Measurements from ENCODE around the gene NDUFAB1. TPM values are rescaled to one million over a fixed set of nuclear protein-coding genes. Genes with fewer than 3 reads are reported as not detected.
A peak's percentile ranks its signal among the peaks of the same experiment; 100 is the strongest.

NDUFAB1 gene
- total RNA-seq, 2 experiments from 2014 or later, result 23.0 to 28.3 TPM

DNA sequence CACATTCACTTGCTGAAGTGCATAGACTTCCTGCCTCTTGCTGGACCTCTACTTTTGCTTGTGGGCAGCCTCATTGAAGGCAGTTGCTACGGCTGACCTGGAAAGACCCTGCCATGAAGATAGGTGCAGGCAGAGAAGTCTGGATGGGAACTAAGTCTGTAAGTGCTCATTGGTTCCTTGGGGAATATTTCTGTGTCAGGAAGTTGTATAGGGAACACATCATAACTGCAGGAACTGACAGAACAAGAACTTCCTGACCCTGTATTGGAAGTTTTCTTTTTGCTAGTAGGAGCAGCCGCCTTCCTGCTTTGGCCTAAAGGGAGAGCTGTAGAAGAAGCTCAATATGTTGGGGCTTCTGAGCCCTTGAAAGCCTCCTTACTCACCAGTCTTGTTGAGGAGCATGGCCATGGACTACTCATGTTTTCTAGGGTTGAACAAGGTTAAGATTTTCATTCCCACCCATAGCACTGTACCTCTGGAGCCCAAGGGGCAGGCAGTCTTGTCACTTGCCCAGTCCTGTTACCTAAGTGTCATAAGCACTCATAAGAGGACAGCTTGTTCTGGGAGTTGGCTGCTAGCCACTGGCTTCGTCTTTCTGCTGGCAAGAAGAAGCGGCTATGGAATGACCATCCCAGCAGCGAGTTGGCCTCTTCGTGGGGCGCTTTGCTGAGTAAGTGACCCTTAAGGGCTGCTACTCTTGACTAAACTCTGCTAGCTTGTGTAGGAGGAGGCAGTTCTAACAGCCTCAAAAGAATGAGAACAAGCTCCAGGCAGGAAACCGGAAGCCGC lies 31.3 kb downstream of the NDUFAB1 start:
- Mint-ChIP-seq H3K27me3 (no peaks in the 10 kb centered on the region), H3K27ac (no peak overlapping the region), H3K4me3 (no peak overlapping the region), H3K36me3 (ENCODE audit: low read depth) (peaks cover 91% of the 10 kb centered on the region), H3K9me3 (no peaks in the 10 kb centered on the region), H3K4me1 (ENCODE audit: low read depth) (peaks cover 7% of the 10 kb centered on the region)
- ChIA-PET POLR2A (no interaction called here), CTCF (no interaction called here)
- ATAC-seq (ENCODE audit: poor library complexity) (no peak), DNase-seq (no peak)
- TF ChIP-seq, protein P1, sequence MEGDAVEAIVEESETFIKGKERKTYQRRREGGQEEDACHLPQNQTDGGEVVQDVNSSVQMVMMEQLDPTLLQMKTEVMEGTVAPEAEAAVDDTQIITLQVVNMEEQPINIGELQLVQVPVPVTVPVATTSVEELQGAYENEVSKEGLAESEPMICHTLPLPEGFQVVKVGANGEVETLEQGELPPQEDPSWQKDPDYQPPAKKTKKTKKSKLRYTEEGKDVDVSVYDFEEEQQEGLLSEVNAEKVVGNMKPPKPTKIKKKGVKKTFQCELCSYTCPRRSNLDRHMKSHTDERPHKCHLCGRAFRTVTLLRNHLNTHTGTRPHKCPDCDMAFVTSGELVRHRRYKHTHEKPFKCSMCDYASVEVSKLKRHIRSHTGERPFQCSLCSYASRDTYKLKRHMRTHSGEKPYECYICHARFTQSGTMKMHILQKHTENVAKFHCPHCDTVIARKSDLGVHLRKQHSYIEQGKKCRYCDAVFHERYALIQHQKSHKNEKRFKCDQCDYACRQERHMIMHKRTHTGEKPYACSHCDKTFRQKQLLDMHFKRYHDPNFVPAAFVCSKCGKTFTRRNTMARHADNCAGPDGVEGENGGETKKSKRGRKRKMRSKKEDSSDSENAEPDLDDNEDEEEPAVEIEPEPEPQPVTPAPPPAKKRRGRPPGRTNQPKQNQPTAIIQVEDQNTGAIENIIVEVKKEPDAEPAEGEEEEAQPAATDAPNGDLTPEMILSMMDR (IDR thresholded peaks at IDR 0.05), result no peak
- H3K4me3 ChIP-seq (ENCODE audit: low read length), result no peak overlapping the region
- H3K27ac ChIP-seq (ENCODE audit: low read depth in 1 of 2, low read length in 2 of 2), result no peak overlapping the region
- intact Hi-C loops (cut with DNase I, micrococcal nuclease), result no loop called here
- no peaks in the 10 kb centered on the region for H3K9me3 ChIP-seq (ENCODE audit: control insufficient read depth in 1 of 2, insufficient read depth in 1 of 2, low read length in 2 of 2)
- H3K36me3 ChIP-seq (ENCODE audit: insufficient read depth, low read length), result peaks cover 87% of the 10 kb centered on the region
- no peaks in the 10 kb centered on the region for H3K4me1 ChIP-seq (ENCODE audit: insufficient read depth, low read length)
- H3K27me3 ChIP-seq (ENCODE audit: control insufficient read depth in 1 of 2, insufficient read depth in 2 of 2, low read length in 2 of 2), result no peaks in the 10 kb centered on the region

DNA sequence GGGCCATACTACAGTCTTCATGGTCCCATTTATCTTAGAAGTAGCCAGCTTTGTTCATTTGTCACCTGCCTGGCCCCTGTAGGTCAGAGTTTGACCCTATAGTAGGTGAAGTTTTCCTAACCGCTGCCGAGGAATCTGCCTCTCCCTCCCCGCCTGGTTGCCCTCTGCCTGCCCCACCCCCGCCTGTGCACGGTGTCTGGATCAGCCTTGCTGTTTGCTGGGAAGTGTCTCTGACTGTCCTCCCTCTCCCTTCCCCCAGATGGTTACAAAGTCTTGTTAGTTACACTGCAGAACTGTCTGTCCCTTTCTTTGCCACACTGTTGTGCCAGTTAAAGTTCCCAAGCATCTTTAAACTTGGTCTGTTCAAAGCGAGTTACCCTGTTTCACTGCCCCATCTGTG lies 32.9 kb downstream of the NDUFAB1 start:
- ChIA-PET POLR2A (no interaction called here), CTCF (no interaction called here)
- no peak for ATAC-seq (ENCODE audit: poor library complexity)
- Mint-ChIP-seq H3K36me3 (ENCODE audit: low read depth) (peaks cover 93% of the 10 kb centered on the region), H3K27me3 (no peaks in the 10 kb centered on the region), H3K4me1 (ENCODE audit: low read depth) (peaks cover 20% of the 10 kb centered on the region), H3K9me3 (no peaks in the 10 kb centered on the region), H3K27ac (no peak overlapping the region), H3K4me3 (no peak overlapping the region)
- TF ChIP-seq, protein P1 (IDR thresholded peaks at IDR 0.05), result no peak
- Histone ChIP-seq H3K27ac (ENCODE audit: low read depth in 1 of 2, low read length in 2 of 2) (no peak overlapping the region), H3K4me1 (ENCODE audit: insufficient read depth, low read length) (peaks cover 7% of the 10 kb centered on the region), H3K36me3 (ENCODE audit: insufficient read depth, low read length) (peaks cover 84% of the 10 kb centered on the region), H3K27me3 (ENCODE audit: control insufficient read depth in 1 of 2, insufficient read depth in 2 of 2, low read length in 2 of 2) (no peaks in the 10 kb centered on the region), H3K4me3 (ENCODE audit: low read length) (no peak overlapping the region), H3K9me3 (ENCODE audit: control insufficient read depth in 1 of 2, insufficient read depth in 1 of 2, low read length in 2 of 2) (no peaks in the 10 kb centered on the region)
- intact Hi-C loops (cut with DNase I, micrococcal nuclease), result no loop called here
- no peak for DNase-seq

DNA sequence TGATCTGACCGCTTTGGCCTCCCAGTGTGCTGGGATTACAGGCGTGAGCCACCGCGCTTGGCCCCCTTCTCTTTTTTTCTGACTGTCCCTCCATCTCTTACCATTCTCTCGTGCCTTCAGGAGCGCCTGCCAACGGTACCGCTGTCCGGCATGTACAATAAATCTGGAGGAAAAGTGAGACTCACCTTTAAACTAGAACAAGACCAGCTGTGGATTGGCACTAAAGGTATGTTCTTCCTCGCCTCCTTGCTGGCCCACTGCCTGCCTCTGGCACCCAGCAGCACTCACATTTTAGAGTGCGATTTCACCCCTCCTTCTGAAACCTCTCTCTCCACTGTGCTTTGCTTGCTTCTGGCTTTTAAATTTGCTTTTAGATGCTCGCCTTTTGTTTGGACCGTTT lies 33.6 kb downstream of the NDUFAB1 start:
- CTCF ChIA-PET, result no interaction called here
- no peak overlapping the region for H3K4me3 ChIP-seq (ENCODE audit: low read length)
- Mint-ChIP-seq H3K27ac (no peak overlapping the region), H3K36me3 (ENCODE audit: low read depth) (peaks cover 90% of the 10 kb centered on the region), H3K9me3 (no peaks in the 10 kb centered on the region), H3K27me3 (no peaks in the 10 kb centered on the region), H3K4me3 (peak overlapping the region; percentile 7), H3K4me1 (ENCODE audit: low read depth) (peaks cover 23% of the 10 kb centered on the region)
- H3K27ac ChIP-seq (ENCODE audit: low read depth in 1 of 2, low read length in 2 of 2), result no peak overlapping the region
- POLR2A ChIA-PET, result no interaction called here
- no peaks in the 10 kb centered on the region for H3K9me3 ChIP-seq (ENCODE audit: control insufficient read depth in 1 of 2, insufficient read depth in 1 of 2, low read length in 2 of 2)
- no peaks in the 10 kb centered on the region for H3K27me3 ChIP-seq (ENCODE audit: control insufficient read depth in 1 of 2, insufficient read depth in 2 of 2, low read length in 2 of 2)
- ATAC-seq (ENCODE audit: poor library complexity), result no peak
- H3K4me1 ChIP-seq (ENCODE audit: insufficient read depth, low read length), result peaks cover 9% of the 10 kb centered on the region
- H3K36me3 ChIP-seq (ENCODE audit: insufficient read depth, low read length), result peaks cover 78% of the 10 kb centered on the region
- no peak for DNase-seq
- TF ChIP-seq, protein P1 (IDR thresholded peaks at IDR 0.05), result no peak
- intact Hi-C loops (cut with DNase I, micrococcal nuclease), result no loop called here

Measured in CD4-positive, alpha-beta T cell (primary cell).